DMS53 (cell line): ENCODE results near the gene SEMA4D.

Experiments used
- DNase-seq: peaks from one replicate; lab custom pipeline; 2025; lab: John Stamatoyannopoulos, UW

The SEMA4D gene

GRCh38 chr9:89428901-89429890, 68.7 kb downstream of the SEMA4D start:
- DNase-seq = peak; percentile 6

GRCh38 chr9:89428222-89428761, 69.6 kb downstream of the SEMA4D start:
- no peak for DNase-seq

GRCh38 chr9:89427621-89428221, 70.2 kb downstream of the SEMA4D start:
- no peak for DNase-seq

- no peak for DNase-seq
Observed at GRCh38 chr9:89426384-89426961, 71.4 kb downstream of the SEMA4D start.

- no peak for DNase-seq
Observed at GRCh38 chr9:89425921-89426383, 72.0 kb downstream of the SEMA4D start.

- DNase-seq = no peak
Observed at GRCh38 chr9:89425024-89425805, 72.7 kb downstream of the SEMA4D start.

- no peak for DNase-seq
Observed at GRCh38 chr9:89422151-89422975, 75.5 kb downstream of the SEMA4D start.

- DNase-seq = no peak
Observed at GRCh38 chr9:89421595-89421994, 76.3 kb downstream of the SEMA4D start.

- DNase-seq = no peak
Observed at GRCh38 chr9:89420397-89421178, 77.3 kb downstream of the SEMA4D start.

GRCh38 chr9:89419978-89420394, 77.9 kb downstream of the SEMA4D start:
- DNase-seq = no peak

GRCh38 chr9:89418882-89419640, 78.9 kb downstream of the SEMA4D start:
- no peak for DNase-seq

GRCh38 chr9:89418474-89418845, 79.5 kb downstream of the SEMA4D start:
- no peak for DNase-seq

- DNase-seq = no peak
Observed at GRCh38 chr9:89417832-89418473, 80.0 kb downstream of the SEMA4D start.

- no peak for DNase-seq
Observed at GRCh38 chr9:89414670-89415324, 83.1 kb downstream of the SEMA4D start.

GRCh38 chr9:89413963-89414638, 83.8 kb downstream of the SEMA4D start:
- no peak for DNase-seq

GRCh38 chr9:89412951-89413350, 85.0 kb downstream of the SEMA4D start:
- no peak for DNase-seq

GRCh38 chr9:89412541-89412940, 85.4 kb downstream of the SEMA4D start:
- no peak for DNase-seq

GRCh38 chr9:89411759-89412158, 86.2 kb downstream of the SEMA4D start:
- DNase-seq = no peak
